ENCODE measurements around the gene INCENP.

- TF ChIP-seq CTCF (IDR thresholded peaks at IDR 0.05; ENCODE audit: low read length) (no peak), EZH2 (optimal IDR thresholded peaks at IDR 0.05; ENCODE audit: low read depth, low read length) (no peak), EZH2phosphoT487 (IDR thresholded peaks at IDR 0.05; ENCODE audit: low read length) (no peak)
Observed at GRCh38 chr11:62157603-62158002, 33.8 kb downstream of the INCENP start.
